ENCODE data around the gene TNFRSF4.

Gene TNFRSF4

GRCh38 chr1:1259951-1260600, 46.1 kb upstream of the TNFRSF4 start:
- H3K27ac ChIP-seq (ENCODE audit: low read length), result no peak overlapping the region
- H3K4me1 ChIP-seq (ENCODE audit: insufficient read depth, low read length), result no peaks in the 10 kb centered on the region

GRCh38 chr1:1259540-1259939, 45.6 kb upstream of the TNFRSF4 start:
- Histone ChIP-seq H3K4me2 (ENCODE audit: insufficient read depth, low read length) (no peak overlapping the region), H3K4me3 (ENCODE audit: low read depth in 1 of 2, low read length in 2 of 2) (no peak overlapping the region), H4K20me1 (ENCODE audit: insufficient read depth, low read length) (peaks cover 48% of the 10 kb centered on the region), H3K79me2 (ENCODE audit: insufficient read depth, low read length) (peaks cover 48% of the 10 kb centered on the region), H2AFZ (ENCODE audit: low read depth, low read length) (no peak overlapping the region), H3K36me3 (ENCODE audit: insufficient read depth, low read length) (peaks cover 90% of the 10 kb centered on the region), H3K27me3 (ENCODE audit: insufficient read depth, low read length, poor library complexity) (no peaks in the 10 kb centered on the region), H3K9ac (ENCODE audit: low read depth, low read length) (no peak overlapping the region), H3K4me1 (ENCODE audit: insufficient read depth, low read length) (no peaks in the 10 kb centered on the region), H3K9me3 (ENCODE audit: insufficient read depth, low read length, severe bottlenecking) (no peaks in the 10 kb centered on the region), H3K27ac (ENCODE audit: low read length) (no peak overlapping the region)
- TF ChIP-seq CTCF (IDR thresholded peaks at IDR 0.05; ENCODE audit: borderline replicate concordance, extremely low read depth, low read length, poor library complexity, severe bottlenecking) (no peak), EZH2 (IDR thresholded peaks at IDR 0.05; ENCODE audit: borderline replicate concordance, low read depth, low read length, severe bottlenecking) (no peak)
- ATAC-seq (ENCODE audit: insufficient read depth, low read depth) (no peak), DNase-seq (no peak)

More at GRCh38 chr1:1259951-1260600, 46.1 kb upstream of the TNFRSF4 start:
- ATAC-seq (ENCODE audit: insufficient read depth, low read depth) (no peak), DNase-seq (no peak)
- no peak overlapping the region for H3K4me3 ChIP-seq (ENCODE audit: low read depth in 1 of 2, low read length in 2 of 2)
- H4K20me1 ChIP-seq (ENCODE audit: insufficient read depth, low read length), result peaks cover 48% of the 10 kb centered on the region
- H3K79me2 ChIP-seq (ENCODE audit: insufficient read depth, low read length), result peaks cover 52% of the 10 kb centered on the region
- no peak overlapping the region for H3K9ac ChIP-seq (ENCODE audit: low read depth, low read length)
- H3K36me3 ChIP-seq (ENCODE audit: insufficient read depth, low read length), result peaks cover 90% of the 10 kb centered on the region
- H3K4me2 ChIP-seq (ENCODE audit: insufficient read depth, low read length), result no peak overlapping the region
- H2AFZ ChIP-seq (ENCODE audit: low read depth, low read length), result no peak overlapping the region
- no peaks in the 10 kb centered on the region for H3K9me3 ChIP-seq (ENCODE audit: insufficient read depth, low read length, severe bottlenecking)
- TF ChIP-seq CTCF (IDR thresholded peaks at IDR 0.05; ENCODE audit: borderline replicate concordance, extremely low read depth, low read length, poor library complexity, severe bottlenecking) (no peak), EZH2 (IDR thresholded peaks at IDR 0.05; ENCODE audit: borderline replicate concordance, low read depth, low read length, severe bottlenecking) (no peak)
- H3K27me3 ChIP-seq (ENCODE audit: insufficient read depth, low read length, poor library complexity), result no peaks in the 10 kb centered on the region

GRCh38 chr1:1259119-1259488, 45.2 kb upstream of the TNFRSF4 start:
- DNase-seq (no peak), ATAC-seq (ENCODE audit: insufficient read depth, low read depth) (no peak)
- H4K20me1 ChIP-seq (ENCODE audit: insufficient read depth, low read length), result peaks cover 45% of the 10 kb centered on the region
- no peaks in the 10 kb centered on the region for H3K9me3 ChIP-seq (ENCODE audit: insufficient read depth, low read length, severe bottlenecking)
- H3K4me2 ChIP-seq (ENCODE audit: insufficient read depth, low read length), result no peak overlapping the region
- no peak overlapping the region for H3K27ac ChIP-seq (ENCODE audit: low read length)
- no peaks in the 10 kb centered on the region for H3K27me3 ChIP-seq (ENCODE audit: insufficient read depth, low read length, poor library complexity)
- no peak overlapping the region for H2AFZ ChIP-seq (ENCODE audit: low read depth, low read length)
- no peak for TF ChIP-seq CTCF (IDR thresholded peaks at IDR 0.05; ENCODE audit: borderline replicate concordance, extremely low read depth, low read length, poor library complexity, severe bottlenecking)
- no peak overlapping the region for H3K4me3 ChIP-seq (ENCODE audit: low read depth in 1 of 2, low read length in 2 of 2)
- H3K79me2 ChIP-seq (ENCODE audit: insufficient read depth, low read length), result peaks cover 47% of the 10 kb centered on the region
- H3K9ac ChIP-seq (ENCODE audit: low read depth, low read length), result no peak overlapping the region
- H3K4me1 ChIP-seq (ENCODE audit: insufficient read depth, low read length), result no peaks in the 10 kb centered on the region
- peaks cover 91% of the 10 kb centered on the region for H3K36me3 ChIP-seq (ENCODE audit: insufficient read depth, low read length)

Data from DND-41 (cell line).